HG02973 (cell line): ENCODE measurements around the gene LIMS2.

ENCODE experiments used
- ATAC-seq: cut with Tn5 transposase; IDR thresholded peaks from one replicate; pipeline ENCODE4 v1.9.1; 2021; ENCODE audit warnings: moderate library complexity; ENCODE audit not compliant: unreplicated experiment

LIMS2 gene

GRCh38 chr2:127674241-127675209 is 805 bp downstream of the LIMS2 start:
- ATAC-seq, result no peak

GRCh38 chr2:127673291-127674069 is 1.9 kb downstream of the LIMS2 start:
- no peak for ATAC-seq

- ATAC-seq, result no peak
Measured at GRCh38 chr2:127672341-127673224, 2.7 kb downstream of the LIMS2 start.

- no peak for ATAC-seq
Measured at GRCh38 chr2:127671557-127672302, 3.6 kb downstream of the LIMS2 start.

GRCh38 chr2:127670957-127671290 is 4.4 kb downstream of the LIMS2 start:
- no peak for ATAC-seq

- no peak for ATAC-seq
Measured at GRCh38 chr2:127670055-127670956, 5.0 kb downstream of the LIMS2 start.

- no peak for ATAC-seq
Measured at GRCh38 chr2:127669056-127669455, 6.3 kb downstream of the LIMS2 start.

GRCh38 chr2:127665267-127665893 is 9.9 kb downstream of the LIMS2 start:
- no peak for ATAC-seq

- no peak for ATAC-seq
Measured at GRCh38 chr2:127664895-127665225, 10.5 kb downstream of the LIMS2 start.

GRCh38 chr2:127664065-127664894 is 11.1 kb downstream of the LIMS2 start:
- ATAC-seq, result no peak

- ATAC-seq, result no peak
Measured at GRCh38 chr2:127663566-127664064, 11.7 kb downstream of the LIMS2 start.

- no peak for ATAC-seq
Measured at GRCh38 chr2:127662937-127663565, 12.3 kb downstream of the LIMS2 start.

GRCh38 chr2:127661949-127662510 is 13.3 kb downstream of the LIMS2 start:
- ATAC-seq, result no peak

- no peak for ATAC-seq
Measured at GRCh38 chr2:127661072-127661649, 14.2 kb downstream of the LIMS2 start.

- no peak for ATAC-seq
Measured at GRCh38 chr2:127660291-127660578, 15.1 kb downstream of the LIMS2 start.

GRCh38 chr2:127659408-127660290 is 15.7 kb downstream of the LIMS2 start:
- no peak for ATAC-seq
